CD4-positive, alpha-beta T cell (primary cell): Measurements from ENCODE around the gene OR6K6. TPM values are rescaled to one million over a fixed set of nuclear protein-coding genes. Genes with fewer than 3 reads are reported as not detected.

Experiments used
- ATAC-seq: fragments of 200-7000 bp; cut with Tn5 transposase; one replicate; pipeline ENCODE4 v1.10.0; 2022; ENCODE audit warnings: mild to moderate bottlenecking; ENCODE audit not compliant: poor library complexity
- CTCF ChIA-PET: fragments of 350-600 bp; sonication (Branson Sonifier 250); formaldehyde crosslinking; loops from one replicate; lab custom pipeline; 2021; ENCODE audit warnings: antibody characterized with exemption, inconsistent platforms; lab: Charles Lee
- POLR2A ChIA-PET: fragments of 350-600 bp; sonication (Branson Sonifier 250); formaldehyde crosslinking; loops from one replicate; lab custom pipeline; 2021; ENCODE audit warnings: antibody characterized with exemption, inconsistent platforms; lab: Charles Lee
- DNase-seq, 14 experiments: peaks; one replicate each; pipeline ENCODE4 v3.0.0-alpha.2; 2013 to 2020; ENCODE audit warnings: mixed read lengths in 2 of 14
- H3K27ac ChIP-seq, 2 donors: one replicate each; pipeline versions ENCODE4 v1.5.1 to v1.7.0; 2013; ENCODE audit warnings: low read length in 2 of 2, low read depth in 1 of 2, mild to moderate bottlenecking in 1 of 2
- H3K27me3 ChIP-seq, 2 experiments: 1 replicate in 1 of 2; 2 replicates in 1 of 2; pipeline versions ENCODE4 v1.6.1 to v1.7.0; 2013; ENCODE audit warnings: low read length in 2 of 2, control low read depth in 1 of 2, mild to moderate bottlenecking in 1 of 2, moderate library complexity in 1 of 2; ENCODE audit not compliant: insufficient read depth in 2 of 2, control insufficient read depth in 1 of 2
- H3K36me3 ChIP-seq: one replicate; pipeline ENCODE4 v1.6.1; 2013; ENCODE audit warnings: low read length, control low read depth; ENCODE audit not compliant: insufficient read depth
- H3K4me1 ChIP-seq: one replicate; pipeline ENCODE4 v1.6.1; 2013; ENCODE audit warnings: low read length, control low read depth; ENCODE audit not compliant: insufficient read depth
- H3K4me3 ChIP-seq: one replicate; pipeline ENCODE4 v1.5.1; 2013; ENCODE audit warnings: mild to moderate bottlenecking, low read length, moderate library complexity
- H3K9me3 ChIP-seq, 2 experiments: 1 replicate in 1 of 2; 2 replicates in 1 of 2; pipeline versions ENCODE4 v1.6.1 to v1.7.0; 2013; ENCODE audit warnings: low read length in 2 of 2, mild to moderate bottlenecking in 2 of 2, control low read depth in 1 of 2, moderate library complexity in 1 of 2; ENCODE audit not compliant: control insufficient read depth in 1 of 2, insufficient read depth in 1 of 2
- H3K27ac Mint-ChIP-seq: one replicate; pipeline ENCODE4 v1.8.0; 2020; ENCODE audit warnings: mixed read lengths
- H3K27me3 Mint-ChIP-seq: one replicate; pipeline ENCODE4 v1.8.0; 2021; ENCODE audit warnings: mixed read lengths
- H3K36me3 Mint-ChIP-seq: one replicate; pipeline ENCODE4 v1.8.0; 2021; ENCODE audit warnings: low read depth, mixed read lengths
- H3K4me1 Mint-ChIP-seq: one replicate; pipeline ENCODE4 v1.8.0; 2021; ENCODE audit warnings: low read depth, mixed read lengths
- H3K4me3 Mint-ChIP-seq: one replicate; pipeline ENCODE4 v1.8.0; 2020; ENCODE audit warnings: mild to moderate bottlenecking, mixed read lengths
- H3K9me3 Mint-ChIP-seq: one replicate; pipeline ENCODE4 v1.8.0; 2020; ENCODE audit warnings: mixed read lengths
- intact Hi-C, 2 experiments: fragments of 100-400 bp; cut with DNase I in 1 of 2; cut with micrococcal nuclease in 1 of 2; formaldehyde crosslinking; loops; one replicate each; pipeline versions ENCODE4 v1.15.1 to v1.9.0; 2023 to 2025; cut with DNase I, micrococcal nuclease
- total RNA-seq, 174 experiments: library from RNA in 2 of 174; stranded (reverse) in 2 of 174; gene quantifications; one replicate each; pipeline ENCODE4 v1.2.3 and lab custom pipeline; 2021 to 2026
- TF ChIP-seq, protein P1 (sequence below): fragments of 200-600 bp; IDR thresholded peaks from one replicate; pipeline ENCODE4 v1.8.0; 2022; ENCODE audit warnings: antibody characterized with exemption, mild to moderate bottlenecking

OR6K6 gene
- total RNA-seq, 2 experiments from 2014 or later = not detected

DNA sequence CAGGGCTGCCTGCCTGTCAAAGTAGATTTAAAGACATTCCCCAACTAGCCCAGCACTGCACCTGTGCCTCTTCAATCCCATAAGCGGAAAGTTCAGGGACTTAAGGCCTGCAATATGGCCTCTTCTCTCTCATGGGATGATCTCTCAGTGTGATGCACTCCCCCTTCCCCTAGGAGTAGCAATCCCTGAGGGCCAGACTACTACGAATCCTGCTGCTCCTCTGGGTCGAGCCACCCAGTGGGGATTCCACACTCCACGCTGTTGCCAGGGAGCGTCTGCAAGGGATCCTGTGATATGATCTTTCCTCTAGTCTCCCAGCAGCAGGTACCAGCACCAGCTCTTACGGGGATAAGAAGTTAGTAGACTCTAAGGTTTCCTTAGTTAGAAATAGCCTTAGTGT is 39.7 kb downstream of the OR6K6 start:
- Mint-ChIP-seq H3K27ac (no peak overlapping the region), H3K9me3 (no peaks in the 10 kb centered on the region), H3K4me3 (no peak overlapping the region), H3K27me3 (peaks cover 8% of the 10 kb centered on the region), H3K4me1 (no peaks in the 10 kb centered on the region), H3K36me3 (no peaks in the 10 kb centered on the region)
- no peak for DNase-seq
- ATAC-seq = no peak
- CTCF ChIA-PET = no interaction called here
- H3K36me3 ChIP-seq = no peaks in the 10 kb centered on the region
- POLR2A ChIA-PET = no interaction called here
- no peaks in the 10 kb centered on the region for H3K27me3 ChIP-seq
- H3K4me3 ChIP-seq = no peak overlapping the region
- H3K9me3 ChIP-seq = no peaks in the 10 kb centered on the region
- H3K27ac ChIP-seq = no peak overlapping the region
- H3K4me1 ChIP-seq = no peaks in the 10 kb centered on the region
- intact Hi-C loops = loop anchor here in 1 of 2 experiments (2.0 kb wide), 1 partner anchor 205 kb away; no protein-coding TSS in a partner anchor
- TF ChIP-seq, protein P1, sequence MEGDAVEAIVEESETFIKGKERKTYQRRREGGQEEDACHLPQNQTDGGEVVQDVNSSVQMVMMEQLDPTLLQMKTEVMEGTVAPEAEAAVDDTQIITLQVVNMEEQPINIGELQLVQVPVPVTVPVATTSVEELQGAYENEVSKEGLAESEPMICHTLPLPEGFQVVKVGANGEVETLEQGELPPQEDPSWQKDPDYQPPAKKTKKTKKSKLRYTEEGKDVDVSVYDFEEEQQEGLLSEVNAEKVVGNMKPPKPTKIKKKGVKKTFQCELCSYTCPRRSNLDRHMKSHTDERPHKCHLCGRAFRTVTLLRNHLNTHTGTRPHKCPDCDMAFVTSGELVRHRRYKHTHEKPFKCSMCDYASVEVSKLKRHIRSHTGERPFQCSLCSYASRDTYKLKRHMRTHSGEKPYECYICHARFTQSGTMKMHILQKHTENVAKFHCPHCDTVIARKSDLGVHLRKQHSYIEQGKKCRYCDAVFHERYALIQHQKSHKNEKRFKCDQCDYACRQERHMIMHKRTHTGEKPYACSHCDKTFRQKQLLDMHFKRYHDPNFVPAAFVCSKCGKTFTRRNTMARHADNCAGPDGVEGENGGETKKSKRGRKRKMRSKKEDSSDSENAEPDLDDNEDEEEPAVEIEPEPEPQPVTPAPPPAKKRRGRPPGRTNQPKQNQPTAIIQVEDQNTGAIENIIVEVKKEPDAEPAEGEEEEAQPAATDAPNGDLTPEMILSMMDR = no peak

DNA sequence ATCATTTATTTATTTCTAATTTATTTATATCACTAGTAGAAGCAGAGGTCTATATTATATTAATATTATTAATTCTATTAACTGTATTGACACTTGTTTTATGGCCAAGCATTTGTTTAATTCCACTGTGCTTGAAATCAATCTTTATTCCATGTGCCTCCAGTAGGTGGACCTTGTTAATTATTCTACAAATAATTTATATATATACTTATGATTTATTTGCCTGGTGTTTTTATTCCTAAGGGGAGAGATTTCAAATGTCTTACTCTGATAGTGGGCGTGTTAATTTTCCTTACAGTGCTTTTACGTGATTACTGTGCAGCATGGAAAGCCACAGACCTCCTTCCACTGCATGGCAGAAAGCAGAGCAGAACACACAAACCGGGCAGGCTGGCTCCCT is 44.0 kb downstream of the OR6K6 start:
- Histone ChIP-seq H3K4me3 (no peak overlapping the region), H3K36me3 (no peaks in the 10 kb centered on the region), H3K27me3 (peaks cover 0 to 10% of the 10 kb centered on the region in 2 experiments), H3K9me3 (no peaks in the 10 kb centered on the region), H3K4me1 (no peaks in the 10 kb centered on the region), H3K27ac (no peak overlapping the region)
- ChIA-PET POLR2A (no interaction called here), CTCF (no interaction called here)
- Mint-ChIP-seq H3K4me1 (no peaks in the 10 kb centered on the region), H3K36me3 (no peaks in the 10 kb centered on the region), H3K4me3 (no peak overlapping the region), H3K9me3 (no peaks in the 10 kb centered on the region), H3K27ac (no peak overlapping the region), H3K27me3 (peaks cover 34% of the 10 kb centered on the region)
- ATAC-seq (no peak), DNase-seq (peak in 1 of 14 experiments; percentile 6)
- TF ChIP-seq, protein P1 = no peak
- intact Hi-C loops = loop anchor here in 1 of 2 experiments (5.0 kb wide), 2 partner anchors 129 to 274 kb away; no protein-coding TSS in a partner anchor

DNA sequence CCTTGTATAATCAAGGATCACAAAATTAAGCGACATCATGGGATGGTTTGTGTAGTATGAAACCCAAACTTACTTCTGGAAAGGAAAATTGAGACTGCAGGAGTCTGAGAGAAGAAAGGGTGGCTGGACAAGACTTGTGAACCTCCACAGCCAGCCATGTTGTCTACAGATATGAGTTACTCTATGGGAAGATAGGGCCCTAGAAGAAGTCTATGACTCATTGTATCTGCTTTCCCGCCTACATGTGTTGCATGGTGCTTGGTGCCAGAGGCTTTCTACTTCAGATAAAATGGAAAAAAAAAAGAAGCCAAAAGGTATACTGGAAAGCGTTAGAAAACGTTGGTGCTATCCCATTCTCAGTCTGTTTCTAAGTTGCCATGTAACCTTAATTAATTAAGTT is 45.2 kb downstream of the OR6K6 start:
- H3K36me3 ChIP-seq = no peaks in the 10 kb centered on the region
- H3K4me3 ChIP-seq = no peak overlapping the region
- CTCF ChIA-PET = no interaction called here
- no peaks in the 10 kb centered on the region for H3K9me3 ChIP-seq
- ATAC-seq = no peak
- H3K4me1 ChIP-seq = no peaks in the 10 kb centered on the region
- H3K36me3 Mint-ChIP-seq = no peaks in the 10 kb centered on the region
- no peak overlapping the region for H3K27ac ChIP-seq
- intact Hi-C loops = loop anchor here in 1 of 2 experiments (5.0 kb wide), 2 partner anchors 128 to 273 kb away; no protein-coding TSS in a partner anchor
- no peak overlapping the region for H3K4me3 Mint-ChIP-seq
- POLR2A ChIA-PET = no interaction called here
- DNase-seq = no peak
- TF ChIP-seq, protein P1 = no peak
- H3K27me3 ChIP-seq = peaks cover 0 to 10% of the 10 kb centered on the region in 2 experiments
- H3K4me1 Mint-ChIP-seq = no peaks in the 10 kb centered on the region
- H3K27me3 Mint-ChIP-seq = peaks cover 37% of the 10 kb centered on the region
- H3K27ac Mint-ChIP-seq = no peak overlapping the region
- no peaks in the 10 kb centered on the region for H3K9me3 Mint-ChIP-seq
